HepG2 (cell line): ENCODE results near the gene PLP1. TPM values are rescaled to one million over a fixed set of nuclear protein-coding genes. Genes with fewer than 3 reads are reported as not detected.

Experiments
- ARID2 ChIP-seq: sonication (generic); formaldehyde crosslinking; IDR thresholded peaks from 2 replicates; pipeline ENCODE4 v1.8.1; 2022; ENCODE audit warnings: mild to moderate bottlenecking, missing genetic modification reagents, borderline replicate concordance
- BCL6 ChIP-seq: IDR thresholded peaks from 2 replicates; pipeline ENCODE4 v1.6.1; 2016; ENCODE audit warnings: missing genetic modification reagents, missing compliant biosample characterization
- CEBPZ ChIP-seq: IDR thresholded peaks from 2 replicates; pipeline ENCODE4 v1.6.1; 2012; ENCODE audit warnings: low read length, improper control_type of control experiment
- CENPT ChIP-seq: sonication (generic); formaldehyde crosslinking; IDR thresholded peaks from 2 replicates; pipeline ENCODE4 v1.8.0; 2022; ENCODE audit warnings: low read depth, mild to moderate bottlenecking, moderate library complexity, missing genetic modification reagents
- DNMT1 ChIP-seq: sonication (generic); formaldehyde crosslinking; IDR thresholded peaks from 2 replicates; pipeline ENCODE4 v1.5.1; 2020; ENCODE audit warnings: mild to moderate bottlenecking, missing genetic modification reagents
- MTA3 ChIP-seq: sonication (generic); formaldehyde crosslinking; IDR thresholded peaks from 2 replicates; pipeline ENCODE4 v1.4.0; 2020; ENCODE audit warnings: missing genetic modification reagents
- NFYB ChIP-seq: sonication (generic); formaldehyde crosslinking; IDR thresholded peaks from 2 replicates; pipeline ENCODE4 v1.4.0; 2020; ENCODE audit warnings: missing genetic modification reagents
- PRDM4 ChIP-seq: sonication (generic); formaldehyde crosslinking; IDR thresholded peaks from 2 replicates; pipeline ENCODE4 v1.9.0; 2021; ENCODE audit warnings: missing genetic modification reagents, borderline replicate concordance
- RCOR2 ChIP-seq: IDR thresholded peaks from 2 replicates; pipeline ENCODE4 v1.6.1; 2016; ENCODE audit warnings: missing biosample characterization, missing genetic modification reagents
- ZBTB3 ChIP-seq: sonication (generic); formaldehyde crosslinking; IDR thresholded peaks from 2 replicates; pipeline ENCODE4 v1.4.0; 2020; ENCODE audit warnings: low read depth, mild to moderate bottlenecking, moderate library complexity, missing genetic modification reagents, borderline replicate concordance
- ZNF20 ChIP-seq: sonication (generic); formaldehyde crosslinking; IDR thresholded peaks from 2 replicates; pipeline ENCODE4 v1.4.0; 2020; ENCODE audit warnings: mild to moderate bottlenecking, moderate library complexity, missing genetic modification reagents
- ZNF326 ChIP-seq: sonication (generic); formaldehyde crosslinking; IDR thresholded peaks from 2 replicates; pipeline ENCODE4 v1.4.0; 2020; ENCODE audit warnings: missing genetic modification reagents, borderline replicate concordance
- ZNF367 ChIP-seq: sonication (generic); formaldehyde crosslinking; IDR thresholded peaks from 2 replicates; pipeline ENCODE4 v1.4.0; 2020; ENCODE audit warnings: missing genetic modification reagents, borderline replicate concordance
- ZNF441 ChIP-seq: sonication (generic); formaldehyde crosslinking; IDR thresholded peaks from 2 replicates; pipeline ENCODE4 v1.7.0; 2021; ENCODE audit warnings: missing genetic modification reagents, borderline replicate concordance
- ZNF546 ChIP-seq: sonication (generic); formaldehyde crosslinking; conservative IDR thresholded peaks from 2 replicates; pipeline ENCODE4 v1.8.1; 2023; ENCODE audit warnings: mild to moderate bottlenecking, missing genetic modification reagents
- ZNF724P ChIP-seq: sonication (generic); formaldehyde crosslinking; IDR thresholded peaks from 2 replicates; pipeline ENCODE4 v1.8.0; 2022; ENCODE audit warnings: missing genetic modification reagents, borderline replicate concordance
- polyA plus RNA-seq, 8 experiments: library from polyadenylated mRNA; depleted of rRNA in 3 of 8; stranded (reverse) in 7 of 8; unstranded in 1 of 8; fragments of >200 nt; fragmentation: Illumina TruSeq in 4 of 8; extraction: Trizol in 4 of 8; gene quantifications; 2 replicates each; pipeline versions ENCODE4 v1.2.1 to v1.2.3, GENCODE V29; 2011 to 2016; ENCODE audit warnings: low read depth in 4 of 8, missing spikeins in 1 of 8, mixed read lengths in 1 of 8; ENCODE audit not compliant: insufficient read depth in 1 of 8
- total RNA-seq, 5 experiments: library from RNA; depleted of rRNA; stranded (reverse); fragments of >200 nt; fragmentation: Illumina TruSeq; extraction: Trizol; gene quantifications; 2 replicates each; pipeline ENCODE4 v1.2.3, GENCODE V29; 2016; ENCODE audit warnings: low read depth in 1 of 5
- TF ChIP-seq, protein P1 (sequence below): sonication (generic); formaldehyde crosslinking; IDR thresholded peaks from 2 replicates; pipeline ENCODE4 v1.5.0; 2020; ENCODE audit warnings: mild to moderate bottlenecking, low read depth, missing genetic modification reagents, borderline replicate concordance
- TF ChIP-seq, protein P2 (sequence below): sonication (generic); formaldehyde crosslinking; IDR thresholded peaks from 2 replicates; pipeline ENCODE4 v1.4.0; 2020; ENCODE audit warnings: mild to moderate bottlenecking, missing genetic modification reagents
- TF ChIP-seq, protein P3 (sequence below): sonication (generic); formaldehyde crosslinking; IDR thresholded peaks from 2 replicates; pipeline ENCODE4 v1.4.0; 2020; ENCODE audit warnings: missing genetic modification reagents, mild to moderate bottlenecking, borderline replicate concordance
- TF ChIP-seq, protein P4 (sequence below): IDR thresholded peaks from 2 replicates; pipeline ENCODE4 v1.6.1; 2012; ENCODE audit warnings: inconsistent platforms

Gene PLP1
- total and polyA plus RNA-seq, 2 of the 13 experiments (the other 11 are each of a cell fraction or from before 2014, with no cell fraction given), result 0.15 to 0.27 TPM

DNA sequence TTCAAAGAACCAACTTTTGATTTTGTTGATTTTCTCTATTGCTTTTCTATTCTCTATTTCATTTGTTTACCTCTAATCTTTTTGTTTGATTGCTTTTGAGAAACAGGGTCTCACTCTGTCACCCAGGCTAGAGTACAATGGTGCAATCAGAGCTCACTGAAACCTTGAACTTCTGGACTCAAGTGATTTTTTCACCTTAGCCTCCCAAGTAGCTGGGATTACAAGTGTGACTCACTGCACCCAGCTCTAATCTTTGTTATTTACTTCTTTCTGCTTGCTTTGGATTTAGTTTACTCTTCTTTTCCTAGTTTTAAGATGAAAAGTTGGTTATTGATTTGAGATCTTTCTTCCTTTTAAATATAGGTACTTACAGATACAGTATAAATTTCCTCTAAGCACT, 29.2 kb downstream of the PLP1 start (continued):
- no peak for TF ChIP-seq CEBPZ
- no peak for TF ChIP-seq DNMT1 (CRISPR knock-in tag)
- no peak for TF ChIP-seq ZNF367 (CRISPR knock-in tag)
- no peak for TF ChIP-seq RCOR2 (CRISPR knock-in tag)
- no peak for TF ChIP-seq ZNF724P (CRISPR knock-in tag)
- no peak for TF ChIP-seq ZNF326
- TF ChIP-seq MTA3 (CRISPR knock-in tag), result no peak
- TF ChIP-seq, protein P1, sequence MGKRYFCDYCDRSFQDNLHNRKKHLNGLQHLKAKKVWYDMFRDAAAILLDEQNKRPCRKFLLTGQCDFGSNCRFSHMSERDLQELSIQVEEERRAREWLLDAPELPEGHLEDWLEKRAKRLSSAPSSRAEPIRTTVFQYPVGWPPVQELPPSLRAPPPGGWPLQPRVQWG (CRISPR knock-in tag), result no peak
- no peak for TF ChIP-seq ZNF20
- TF ChIP-seq NFYB, result no peak
- no peak for TF ChIP-seq ARID2 (CRISPR knock-in tag)
- TF ChIP-seq CENPT, result no peak
- TF ChIP-seq ZNF546, result no peak
- peak; percentile 58; the same call in 1 of the 2 replicates for TF ChIP-seq BCL6 (CRISPR knock-in tag)
- TF ChIP-seq, protein P2, sequence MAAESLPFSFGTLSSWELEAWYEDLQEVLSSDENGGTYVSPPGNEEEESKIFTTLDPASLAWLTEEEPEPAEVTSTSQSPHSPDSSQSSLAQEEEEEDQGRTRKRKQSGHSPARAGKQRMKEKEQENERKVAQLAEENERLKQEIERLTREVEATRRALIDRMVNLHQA, result no peak
- no peak for TF ChIP-seq PRDM4
- TF ChIP-seq ZNF441 (CRISPR knock-in tag), result no peak
- TF ChIP-seq, protein P3, sequence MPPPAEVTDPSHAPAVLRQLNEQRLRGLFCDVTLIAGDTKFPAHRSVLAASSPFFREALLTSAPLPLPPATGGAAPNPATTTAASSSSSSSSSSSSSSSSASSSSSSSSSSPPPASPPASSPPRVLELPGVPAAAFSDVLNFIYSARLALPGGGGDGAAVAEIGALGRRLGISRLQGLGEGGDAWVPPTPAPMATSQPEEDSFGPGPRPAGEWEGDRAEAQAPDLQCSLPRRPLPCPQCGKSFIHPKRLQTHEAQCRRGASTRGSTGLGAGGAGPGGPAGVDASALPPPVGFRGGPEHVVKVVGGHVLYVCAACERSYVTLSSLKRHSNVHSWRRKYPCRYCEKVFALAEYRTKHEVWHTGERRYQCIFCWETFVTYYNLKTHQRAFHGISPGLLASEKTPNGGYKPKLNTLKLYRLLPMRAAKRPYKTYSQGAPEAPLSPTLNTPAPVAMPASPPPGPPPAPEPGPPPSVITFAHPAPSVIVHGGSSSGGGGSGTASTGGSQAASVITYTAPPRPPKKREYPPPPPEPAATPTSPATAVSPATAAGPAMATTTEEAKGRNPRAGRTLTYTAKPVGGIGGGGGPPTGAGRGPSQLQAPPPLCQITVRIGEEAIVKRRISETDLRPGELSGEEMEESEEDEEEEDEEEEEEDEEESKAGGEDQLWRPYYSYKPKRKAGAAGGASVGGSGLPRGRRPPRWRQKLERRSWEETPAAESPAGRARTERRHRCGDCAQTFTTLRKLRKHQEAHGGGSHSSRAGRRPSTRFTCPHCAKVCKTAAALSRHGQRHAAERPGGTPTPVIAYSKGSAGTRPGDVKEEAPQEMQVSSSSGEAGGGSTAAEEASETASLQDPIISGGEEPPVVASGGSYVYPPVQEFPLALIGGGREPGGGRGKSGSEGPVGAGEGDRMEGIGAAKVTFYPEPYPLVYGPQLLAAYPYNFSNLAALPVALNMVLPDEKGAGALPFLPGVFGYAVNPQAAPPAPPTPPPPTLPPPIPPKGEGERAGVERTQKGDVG (CRISPR knock-in tag), result no peak
- TF ChIP-seq, protein P4, sequence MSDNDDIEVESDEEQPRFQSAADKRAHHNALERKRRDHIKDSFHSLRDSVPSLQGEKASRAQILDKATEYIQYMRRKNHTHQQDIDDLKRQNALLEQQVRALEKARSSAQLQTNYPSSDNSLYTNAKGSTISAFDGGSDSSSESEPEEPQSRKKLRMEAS, result no peak
- TF ChIP-seq ZBTB3 (CRISPR knock-in tag), result no peak
